ENCODE results near the gene PGLYRP2. TPM values are rescaled to one million over a fixed set of nuclear protein-coding genes. Genes with fewer than 3 reads are reported as not detected.

Gene PGLYRP2
- total and polyA plus RNA-seq, 9 of the 15 experiments (the other 6 are each of a cell fraction or from before 2014, with no cell fraction given): not detected

DNA sequence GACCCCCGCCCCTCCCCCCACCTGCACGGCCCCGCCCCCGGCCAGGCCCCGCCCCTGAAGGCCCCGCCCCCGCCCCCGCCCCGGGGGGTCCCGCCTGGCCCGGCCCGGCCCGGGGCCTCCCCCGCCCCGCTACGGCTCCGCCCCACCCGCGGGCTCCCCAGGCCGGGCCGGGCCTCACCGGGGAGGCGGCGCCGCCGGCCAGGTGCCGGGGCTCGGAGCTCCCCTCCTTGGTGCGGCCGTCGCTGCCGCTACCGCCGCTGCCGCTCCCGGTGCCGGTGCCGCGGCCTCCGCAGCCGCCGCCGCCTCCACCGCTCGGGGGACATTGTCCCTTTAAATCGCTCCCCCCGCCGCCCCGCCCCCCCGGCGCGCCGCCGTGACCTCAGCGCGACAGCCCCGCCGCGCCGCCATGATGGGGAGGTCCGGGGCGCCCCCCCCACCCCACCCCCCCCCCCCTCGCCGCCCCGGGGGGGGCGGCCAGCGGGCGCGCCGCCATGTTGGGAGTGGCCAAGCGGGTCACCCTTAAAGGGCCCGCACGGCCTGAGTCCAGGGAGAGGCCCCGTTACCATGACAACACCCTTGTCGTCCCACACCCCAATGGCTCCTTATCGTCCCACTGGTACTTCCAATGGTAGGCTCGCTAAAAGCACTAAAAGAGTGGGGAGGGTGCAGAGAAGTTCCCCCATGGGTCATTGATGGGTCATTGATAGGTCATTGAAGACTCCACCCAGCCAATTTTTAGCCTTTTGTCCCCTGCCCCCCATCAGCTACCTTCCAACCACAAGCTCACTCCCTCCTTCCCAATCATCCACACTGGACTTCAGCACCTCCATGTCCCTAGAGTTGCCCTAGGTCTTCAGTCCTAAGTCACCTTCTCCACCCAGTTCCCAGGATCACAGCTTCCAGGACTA lies 29.4 kb downstream of the PGLYRP2 start, which contains the start of gene WIZ (continued):
- TF ChIP-seq ZNF57 (CRISPR knock-in tag; IDR thresholded peaks at IDR 0.05) (no peak), RFX5 (IDR thresholded peaks at IDR 0.05; ENCODE audit: low read depth, low read length) (no peak), ZNF134 (CRISPR knock-in tag; conservative IDR thresholded peaks at IDR 0.05) (no peak), POLR2G (IDR thresholded peaks at IDR 0.05; ENCODE audit: low read depth, low read length) (peak; percentile 57), HCFC1 (IDR thresholded peaks at IDR 0.05; ENCODE audit: low read depth, low read length) (peak; percentile 87), SMAD4 (CRISPR knock-in tag; conservative IDR thresholded peaks at IDR 0.05) (no peak), TCFL5 (CRISPR knock-in tag; conservative IDR thresholded peaks at IDR 0.05) (no peak), MIER1 (IDR thresholded peaks at IDR 0.05; ENCODE audit: low read depth) (peak; percentile 69), ZNF76 (CRISPR knock-in tag; IDR thresholded peaks at IDR 0.05; ENCODE audit: borderline replicate concordance) (no peak), NELFE (IDR thresholded peaks at IDR 0.05; ENCODE audit: insufficient read depth, insufficient read length) (no peak), MTA1 (IDR thresholded peaks at IDR 0.05; ENCODE audit: borderline replicate concordance) (peak; percentile 35; the same call in 1 of the 2 replicates), ZNF717 (CRISPR knock-in tag; IDR thresholded peaks at IDR 0.05) (no peak), SP1 (CRISPR knock-in tag; IDR thresholded peaks at IDR 0.05) (no peak), ZSCAN32 (CRISPR knock-in tag; IDR thresholded peaks at IDR 0.05) (no peak), CHCHD3 (CRISPR knock-in tag; IDR thresholded peaks at IDR 0.05) (no peak), MAFG (tag; conservative IDR thresholded peaks at IDR 0.05) (no peak)
- TF ChIP-seq, protein P1, sequence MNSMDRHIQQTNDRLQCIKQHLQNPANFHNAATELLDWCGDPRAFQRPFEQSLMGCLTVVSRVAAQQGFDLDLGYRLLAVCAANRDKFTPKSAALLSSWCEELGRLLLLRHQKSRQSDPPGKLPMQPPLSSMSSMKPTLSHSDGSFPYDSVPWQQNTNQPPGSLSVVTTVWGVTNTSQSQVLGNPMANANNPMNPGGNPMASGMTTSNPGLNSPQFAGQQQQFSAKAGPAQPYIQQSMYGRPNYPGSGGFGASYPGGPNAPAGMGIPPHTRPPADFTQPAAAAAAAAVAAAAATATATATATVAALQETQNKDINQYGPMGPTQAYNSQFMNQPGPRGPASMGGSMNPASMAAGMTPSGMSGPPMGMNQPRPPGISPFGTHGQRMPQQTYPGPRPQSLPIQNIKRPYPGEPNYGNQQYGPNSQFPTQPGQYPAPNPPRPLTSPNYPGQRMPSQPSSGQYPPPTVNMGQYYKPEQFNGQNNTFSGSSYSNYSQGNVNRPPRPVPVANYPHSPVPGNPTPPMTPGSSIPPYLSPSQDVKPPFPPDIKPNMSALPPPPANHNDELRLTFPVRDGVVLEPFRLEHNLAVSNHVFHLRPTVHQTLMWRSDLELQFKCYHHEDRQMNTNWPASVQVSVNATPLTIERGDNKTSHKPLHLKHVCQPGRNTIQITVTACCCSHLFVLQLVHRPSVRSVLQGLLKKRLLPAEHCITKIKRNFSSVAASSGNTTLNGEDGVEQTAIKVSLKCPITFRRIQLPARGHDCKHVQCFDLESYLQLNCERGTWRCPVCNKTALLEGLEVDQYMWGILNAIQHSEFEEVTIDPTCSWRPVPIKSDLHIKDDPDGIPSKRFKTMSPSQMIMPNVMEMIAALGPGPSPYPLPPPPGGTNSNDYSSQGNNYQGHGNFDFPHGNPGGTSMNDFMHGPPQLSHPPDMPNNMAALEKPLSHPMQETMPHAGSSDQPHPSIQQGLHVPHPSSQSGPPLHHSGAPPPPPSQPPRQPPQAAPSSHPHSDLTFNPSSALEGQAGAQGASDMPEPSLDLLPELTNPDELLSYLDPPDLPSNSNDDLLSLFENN (IDR thresholded peaks at IDR 0.05; ENCODE audit: low read depth in 2 of 2, low read length in 2 of 2): no peak
- TF ChIP-seq, protein P2, sequence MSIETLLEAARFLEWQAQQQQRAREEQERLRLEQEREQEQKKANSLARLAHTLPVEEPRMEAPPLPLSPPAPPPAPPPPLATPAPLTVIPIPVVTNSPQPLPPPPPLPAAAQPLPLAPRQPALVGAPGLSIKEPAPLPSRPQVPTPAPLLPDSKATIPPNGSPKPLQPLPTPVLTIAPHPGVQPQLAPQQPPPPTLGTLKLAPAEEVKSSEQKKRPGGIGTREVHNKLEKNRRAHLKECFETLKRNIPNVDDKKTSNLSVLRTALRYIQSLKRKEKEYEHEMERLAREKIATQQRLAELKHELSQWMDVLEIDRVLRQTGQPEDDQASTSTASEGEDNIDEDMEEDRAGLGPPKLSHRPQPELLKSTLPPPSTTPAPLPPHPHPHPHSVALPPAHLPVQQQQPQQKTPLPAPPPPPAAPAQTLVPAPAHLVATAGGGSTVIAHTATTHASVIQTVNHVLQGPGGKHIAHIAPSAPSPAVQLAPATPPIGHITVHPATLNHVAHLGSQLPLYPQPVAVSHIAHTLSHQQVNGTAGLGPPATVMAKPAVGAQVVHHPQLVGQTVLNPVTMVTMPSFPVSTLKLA (conservative IDR thresholded peaks at IDR 0.05): no peak; a peak in 1 of 4 replicates
- TF ChIP-seq, protein P3, sequence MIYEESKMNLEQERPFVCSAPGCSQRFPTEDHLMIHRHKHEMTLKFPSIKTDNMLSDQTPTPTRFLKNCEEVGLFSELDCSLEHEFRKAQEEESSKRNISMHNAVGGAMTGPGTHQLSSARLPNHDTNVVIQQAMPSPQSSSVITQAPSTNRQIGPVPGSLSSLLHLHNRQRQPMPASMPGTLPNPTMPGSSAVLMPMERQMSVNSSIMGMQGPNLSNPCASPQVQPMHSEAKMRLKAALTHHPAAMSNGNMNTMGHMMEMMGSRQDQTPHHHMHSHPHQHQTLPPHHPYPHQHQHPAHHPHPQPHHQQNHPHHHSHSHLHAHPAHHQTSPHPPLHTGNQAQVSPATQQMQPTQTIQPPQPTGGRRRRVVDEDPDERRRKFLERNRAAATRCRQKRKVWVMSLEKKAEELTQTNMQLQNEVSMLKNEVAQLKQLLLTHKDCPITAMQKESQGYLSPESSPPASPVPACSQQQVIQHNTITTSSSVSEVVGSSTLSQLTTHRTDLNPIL (CRISPR knock-in tag; IDR thresholded peaks at IDR 0.05): no peak
- TF ChIP-seq, protein P4, sequence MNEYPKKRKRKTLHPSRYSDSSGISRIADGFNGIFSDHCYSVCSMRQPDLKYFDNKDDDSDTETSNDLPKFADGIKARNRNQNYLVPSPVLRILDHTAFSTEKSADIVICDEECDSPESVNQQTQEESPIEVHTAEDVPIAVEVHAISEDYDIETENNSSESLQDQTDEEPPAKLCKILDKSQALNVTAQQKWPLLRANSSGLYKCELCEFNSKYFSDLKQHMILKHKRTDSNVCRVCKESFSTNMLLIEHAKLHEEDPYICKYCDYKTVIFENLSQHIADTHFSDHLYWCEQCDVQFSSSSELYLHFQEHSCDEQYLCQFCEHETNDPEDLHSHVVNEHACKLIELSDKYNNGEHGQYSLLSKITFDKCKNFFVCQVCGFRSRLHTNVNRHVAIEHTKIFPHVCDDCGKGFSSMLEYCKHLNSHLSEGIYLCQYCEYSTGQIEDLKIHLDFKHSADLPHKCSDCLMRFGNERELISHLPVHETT (CRISPR knock-in tag; conservative IDR thresholded peaks at IDR 0.05 in 1 of 2, IDR thresholded peaks at IDR 0.05 in 1 of 2): peak in 1 of 2 experiments; percentile 97; a peak in 2 of 4 replicates
